Measurements from ENCODE around the gene MRPL12. TPM values are rescaled to one million over a fixed set of nuclear protein-coding genes. Genes with fewer than 3 reads are reported as not detected.
A peak's percentile ranks its signal among the peaks of the same experiment; 100 is the strongest.

The MRPL12 gene
- total RNA-seq, 1 experiment from 2014 or later = 140 TPM

DNA sequence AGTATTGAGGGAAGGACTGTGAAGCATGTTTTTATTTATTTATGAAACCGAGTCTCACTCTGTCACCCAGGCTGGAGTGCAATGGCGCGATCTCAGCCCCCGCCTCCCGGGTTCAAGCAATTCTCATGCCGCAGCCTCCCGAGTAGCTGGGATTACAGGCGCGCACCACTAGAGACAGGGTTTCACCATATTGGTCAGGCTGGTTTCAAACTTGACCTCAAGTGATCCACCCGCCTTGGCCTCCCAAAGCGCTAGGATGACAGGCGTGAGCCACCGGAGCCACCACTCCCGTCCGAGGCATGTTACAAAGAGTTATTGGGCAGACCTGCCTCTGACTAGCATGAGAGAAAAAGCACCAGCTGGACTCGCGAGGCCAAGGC is 3.1 kb downstream of the MRPL12 start:
- H4K5ac ChIP-seq (ENCODE audit: insufficient read length, low read depth, low read length) = no peak overlapping the region
- no peak overlapping the region for H2AFZ ChIP-seq (ENCODE audit: low read length)
- H3K9me3 ChIP-seq (ENCODE audit: control insufficient read depth, low read depth, low read length) = no peaks in the 10 kb centered on the region
- no peak overlapping the region for H2BK20ac ChIP-seq (ENCODE audit: low read depth, low read length, poor library complexity, severe bottlenecking)
- H4K91ac ChIP-seq (ENCODE audit: insufficient read length, low read depth, low read length) = no peak overlapping the region
- H2BK120ac ChIP-seq (ENCODE audit: low read depth, low read length, poor library complexity, severe bottlenecking) = no peak overlapping the region
- TF ChIP-seq, protein P1, sequence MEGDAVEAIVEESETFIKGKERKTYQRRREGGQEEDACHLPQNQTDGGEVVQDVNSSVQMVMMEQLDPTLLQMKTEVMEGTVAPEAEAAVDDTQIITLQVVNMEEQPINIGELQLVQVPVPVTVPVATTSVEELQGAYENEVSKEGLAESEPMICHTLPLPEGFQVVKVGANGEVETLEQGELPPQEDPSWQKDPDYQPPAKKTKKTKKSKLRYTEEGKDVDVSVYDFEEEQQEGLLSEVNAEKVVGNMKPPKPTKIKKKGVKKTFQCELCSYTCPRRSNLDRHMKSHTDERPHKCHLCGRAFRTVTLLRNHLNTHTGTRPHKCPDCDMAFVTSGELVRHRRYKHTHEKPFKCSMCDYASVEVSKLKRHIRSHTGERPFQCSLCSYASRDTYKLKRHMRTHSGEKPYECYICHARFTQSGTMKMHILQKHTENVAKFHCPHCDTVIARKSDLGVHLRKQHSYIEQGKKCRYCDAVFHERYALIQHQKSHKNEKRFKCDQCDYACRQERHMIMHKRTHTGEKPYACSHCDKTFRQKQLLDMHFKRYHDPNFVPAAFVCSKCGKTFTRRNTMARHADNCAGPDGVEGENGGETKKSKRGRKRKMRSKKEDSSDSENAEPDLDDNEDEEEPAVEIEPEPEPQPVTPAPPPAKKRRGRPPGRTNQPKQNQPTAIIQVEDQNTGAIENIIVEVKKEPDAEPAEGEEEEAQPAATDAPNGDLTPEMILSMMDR (conservative IDR thresholded peaks at IDR 0.05) = no peak
- no peaks in the 10 kb centered on the region; the same call in 1 of the 2 replicates for H3K27me3 Mint-ChIP-seq (ENCODE audit: low read depth)
- H3K9ac ChIP-seq (ENCODE audit: extremely low read depth, insufficient read length, low read length) = no peak overlapping the region
- H3K56ac ChIP-seq (ENCODE audit: insufficient read length, low read depth, low read length) = no peak overlapping the region
- H4K20me1 ChIP-seq (ENCODE audit: control insufficient read depth, insufficient read depth, insufficient read length) = no peaks in the 10 kb centered on the region
- H2AK5ac ChIP-seq (ENCODE audit: insufficient read length, low read length) = no peak overlapping the region
- H3K4ac ChIP-seq (ENCODE audit: low read depth, low read length) = no peak overlapping the region
- H3K14ac ChIP-seq (ENCODE audit: insufficient read depth, low read length) = no peak overlapping the region
- H3K9me3 Mint-ChIP-seq = no peaks in the 10 kb centered on the region
- peaks cover 4% of the 10 kb centered on the region; the same call in 1 of the 2 replicates for H3K4me1 ChIP-seq (ENCODE audit: insufficient read depth, low read length)
- H3T11ph ChIP-seq (ENCODE audit: low read length) = no peak overlapping the region
- peaks cover 8% of the 10 kb centered on the region; the same call in 1 of the 2 replicates for H3K79me2 ChIP-seq (ENCODE audit: insufficient read depth, low read length)
- H3K27ac Mint-ChIP-seq = peak overlapping the region in 1 of 3 experiments; percentile 44; a peak in 2 of 7 replicates
- no peak overlapping the region for H3K23ac ChIP-seq (ENCODE audit: insufficient read length, low read depth, low read length)
- peaks cover 16 to 27% of the 10 kb centered on the region in 2 experiments for H3K4me1 Mint-ChIP-seq
- H2BK15ac ChIP-seq (ENCODE audit: low read depth, low read length) = no peak overlapping the region
- DNase-seq = no peak
- peaks cover 26 to 62% (median 35%) of the 10 kb centered on the region in 3 experiments for H3K36me3 Mint-ChIP-seq (ENCODE audit: insufficient read depth in 1 of 3, low read depth in 3 of 3)
- H3K79me1 ChIP-seq (ENCODE audit: insufficient read depth, low read depth, low read length, poor library complexity, severe bottlenecking) = peaks cover 8% of the 10 kb centered on the region
- H3K4me3 Mint-ChIP-seq = peak overlapping the region; percentile 49 to 69; a peak in 2 of 5 replicates
- H3K18ac ChIP-seq (ENCODE audit: insufficient read length, low read depth, low read length) = no peak overlapping the region
- no peaks in the 10 kb centered on the region for H3K27me3 ChIP-seq (ENCODE audit: insufficient read depth, low read length)
- peaks cover 29% of the 10 kb centered on the region for H3K23me2 ChIP-seq (ENCODE audit: insufficient read length, low read depth, low read length, poor library complexity, severe bottlenecking)
- H3K4me2 ChIP-seq (ENCODE audit: insufficient read depth, insufficient read length, low read length) = no peak overlapping the region
- no peak overlapping the region for H2BK5ac ChIP-seq (ENCODE audit: insufficient read length, low read length)
- no peak overlapping the region for H4K8ac ChIP-seq (replicated peaks; ENCODE audit: insufficient read length, low read depth, low read length)
- no peak overlapping the region for H3K27ac ChIP-seq (ENCODE audit: insufficient read length, low read depth, low read length)
- WGBS (ENCODE audit: extremely low coverage, insufficient read length, low lambda C conversion rate) = no CpG with 5 or more reads among the region's 17 CpGs
- no peak overlapping the region for H2BK12ac ChIP-seq (ENCODE audit: insufficient read length, low read depth, low read length)

Measured in H9 (cell line).